Measurements from ENCODE around the gene ITGB8.

Gene ITGB8

DNA sequence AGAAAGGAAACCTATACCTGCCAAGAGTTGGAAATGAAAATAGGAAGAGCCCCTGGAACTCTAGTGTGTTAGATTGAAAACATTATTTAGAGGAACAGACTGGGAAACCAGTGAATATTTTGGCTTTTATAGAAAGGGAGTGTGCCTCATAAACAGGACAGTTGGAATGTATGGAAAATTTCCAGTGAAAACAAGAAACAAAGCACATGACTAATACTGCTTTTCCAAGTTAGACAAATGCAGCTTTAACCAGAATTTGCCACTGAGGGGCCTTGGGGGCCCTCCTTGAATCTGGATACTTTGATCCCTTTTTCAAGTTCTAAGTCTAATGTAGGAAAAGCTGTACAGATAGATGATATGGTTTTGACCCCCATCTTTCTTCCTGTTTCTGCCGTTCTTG is 21.2 kb downstream of the ITGB8 start:
- DNase-seq (ENCODE audit: low read depth in 1 of 2, low spot score in 1 of 2) = no peak
- TF ChIP-seq GABPA (IDR thresholded peaks at IDR 0.05; ENCODE audit: low read depth) (no peak), POLR2AphosphoS5 (IDR thresholded peaks at IDR 0.05; ENCODE audit: low read depth) (no peak), SPI1 (IDR thresholded peaks at IDR 0.05; ENCODE audit: borderline replicate concordance, low read depth) (no peak)
- TF ChIP-seq, protein P1, sequence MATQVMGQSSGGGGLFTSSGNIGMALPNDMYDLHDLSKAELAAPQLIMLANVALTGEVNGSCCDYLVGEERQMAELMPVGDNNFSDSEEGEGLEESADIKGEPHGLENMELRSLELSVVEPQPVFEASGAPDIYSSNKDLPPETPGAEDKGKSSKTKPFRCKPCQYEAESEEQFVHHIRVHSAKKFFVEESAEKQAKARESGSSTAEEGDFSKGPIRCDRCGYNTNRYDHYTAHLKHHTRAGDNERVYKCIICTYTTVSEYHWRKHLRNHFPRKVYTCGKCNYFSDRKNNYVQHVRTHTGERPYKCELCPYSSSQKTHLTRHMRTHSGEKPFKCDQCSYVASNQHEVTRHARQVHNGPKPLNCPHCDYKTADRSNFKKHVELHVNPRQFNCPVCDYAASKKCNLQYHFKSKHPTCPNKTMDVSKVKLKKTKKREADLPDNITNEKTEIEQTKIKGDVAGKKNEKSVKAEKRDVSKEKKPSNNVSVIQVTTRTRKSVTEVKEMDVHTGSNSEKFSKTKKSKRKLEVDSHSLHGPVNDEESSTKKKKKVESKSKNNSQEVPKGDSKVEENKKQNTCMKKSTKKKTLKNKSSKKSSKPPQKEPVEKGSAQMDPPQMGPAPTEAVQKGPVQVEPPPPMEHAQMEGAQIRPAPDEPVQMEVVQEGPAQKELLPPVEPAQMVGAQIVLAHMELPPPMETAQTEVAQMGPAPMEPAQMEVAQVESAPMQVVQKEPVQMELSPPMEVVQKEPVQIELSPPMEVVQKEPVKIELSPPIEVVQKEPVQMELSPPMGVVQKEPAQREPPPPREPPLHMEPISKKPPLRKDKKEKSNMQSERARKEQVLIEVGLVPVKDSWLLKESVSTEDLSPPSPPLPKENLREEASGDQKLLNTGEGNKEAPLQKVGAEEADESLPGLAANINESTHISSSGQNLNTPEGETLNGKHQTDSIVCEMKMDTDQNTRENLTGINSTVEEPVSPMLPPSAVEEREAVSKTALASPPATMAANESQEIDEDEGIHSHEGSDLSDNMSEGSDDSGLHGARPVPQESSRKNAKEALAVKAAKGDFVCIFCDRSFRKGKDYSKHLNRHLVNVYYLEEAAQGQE (IDR thresholded peaks at IDR 0.05; ENCODE audit: insufficient replicate concordance, low read depth) = no peak
- TF ChIP-seq, protein P2, sequence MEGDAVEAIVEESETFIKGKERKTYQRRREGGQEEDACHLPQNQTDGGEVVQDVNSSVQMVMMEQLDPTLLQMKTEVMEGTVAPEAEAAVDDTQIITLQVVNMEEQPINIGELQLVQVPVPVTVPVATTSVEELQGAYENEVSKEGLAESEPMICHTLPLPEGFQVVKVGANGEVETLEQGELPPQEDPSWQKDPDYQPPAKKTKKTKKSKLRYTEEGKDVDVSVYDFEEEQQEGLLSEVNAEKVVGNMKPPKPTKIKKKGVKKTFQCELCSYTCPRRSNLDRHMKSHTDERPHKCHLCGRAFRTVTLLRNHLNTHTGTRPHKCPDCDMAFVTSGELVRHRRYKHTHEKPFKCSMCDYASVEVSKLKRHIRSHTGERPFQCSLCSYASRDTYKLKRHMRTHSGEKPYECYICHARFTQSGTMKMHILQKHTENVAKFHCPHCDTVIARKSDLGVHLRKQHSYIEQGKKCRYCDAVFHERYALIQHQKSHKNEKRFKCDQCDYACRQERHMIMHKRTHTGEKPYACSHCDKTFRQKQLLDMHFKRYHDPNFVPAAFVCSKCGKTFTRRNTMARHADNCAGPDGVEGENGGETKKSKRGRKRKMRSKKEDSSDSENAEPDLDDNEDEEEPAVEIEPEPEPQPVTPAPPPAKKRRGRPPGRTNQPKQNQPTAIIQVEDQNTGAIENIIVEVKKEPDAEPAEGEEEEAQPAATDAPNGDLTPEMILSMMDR (IDR thresholded peaks at IDR 0.05; ENCODE audit: insufficient read depth, low read length) = no peak
- no peak overlapping the region for H3K27ac ChIP-seq (replicated peaks)
- no peak overlapping the region for H3K4me3 ChIP-seq (replicated peaks; ENCODE audit: insufficient read depth, low read length)
- no peaks in the 10 kb centered on the region for H3K27me3 ChIP-seq (ENCODE audit: insufficient read depth, poor library complexity, severe bottlenecking)

DNA sequence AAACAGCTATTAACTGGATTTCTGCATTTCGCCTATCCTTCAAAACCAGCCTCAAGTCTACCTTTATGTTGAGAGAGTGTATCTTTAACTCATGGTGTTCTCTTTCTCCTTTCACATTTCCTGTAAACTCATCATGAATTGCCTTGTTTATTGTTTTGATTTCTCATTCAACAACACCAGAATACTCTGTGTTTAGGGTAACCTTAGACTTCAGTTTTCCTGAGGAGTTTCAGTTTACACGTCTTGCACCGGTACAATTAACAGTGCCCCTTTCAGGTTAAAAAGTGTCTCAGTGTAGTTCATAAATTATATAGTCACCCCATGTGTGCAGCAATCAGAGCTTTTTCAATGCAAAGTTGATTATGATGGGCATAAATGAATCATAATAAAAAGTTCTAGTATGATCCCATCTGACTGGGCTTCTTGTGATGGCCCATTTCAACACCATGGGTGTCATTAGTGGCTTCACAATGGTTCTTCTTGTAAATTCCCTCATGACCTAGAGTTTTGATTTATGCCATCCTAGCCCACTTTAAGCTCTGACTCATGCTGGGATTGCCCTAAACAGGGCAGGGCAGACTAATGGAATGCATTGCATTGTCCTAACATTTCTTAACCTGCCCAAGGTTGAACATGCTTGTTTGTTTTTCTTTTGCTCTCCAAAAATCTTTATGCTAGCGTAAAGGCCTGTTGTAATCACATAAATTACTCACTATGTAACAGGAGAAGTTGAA is 22.0 kb downstream of the ITGB8 start:
- TF ChIP-seq, protein P1 (IDR thresholded peaks at IDR 0.05; ENCODE audit: insufficient replicate concordance, low read depth) = no peak
- TF ChIP-seq, protein P2 (IDR thresholded peaks at IDR 0.05; ENCODE audit: insufficient read depth, low read length) = no peak
- TF ChIP-seq GABPA (IDR thresholded peaks at IDR 0.05; ENCODE audit: low read depth) (no peak), POLR2AphosphoS5 (IDR thresholded peaks at IDR 0.05; ENCODE audit: low read depth) (no peak)
- no peak for DNase-seq (ENCODE audit: low read depth in 1 of 2, low spot score in 1 of 2)
- no peak overlapping the region for H3K4me3 ChIP-seq (replicated peaks; ENCODE audit: insufficient read depth, low read length)
- H3K27ac ChIP-seq (replicated peaks) = no peak overlapping the region
- H3K27me3 ChIP-seq (ENCODE audit: insufficient read depth, poor library complexity, severe bottlenecking) = peaks cover 3% of the 10 kb centered on the region

DNA sequence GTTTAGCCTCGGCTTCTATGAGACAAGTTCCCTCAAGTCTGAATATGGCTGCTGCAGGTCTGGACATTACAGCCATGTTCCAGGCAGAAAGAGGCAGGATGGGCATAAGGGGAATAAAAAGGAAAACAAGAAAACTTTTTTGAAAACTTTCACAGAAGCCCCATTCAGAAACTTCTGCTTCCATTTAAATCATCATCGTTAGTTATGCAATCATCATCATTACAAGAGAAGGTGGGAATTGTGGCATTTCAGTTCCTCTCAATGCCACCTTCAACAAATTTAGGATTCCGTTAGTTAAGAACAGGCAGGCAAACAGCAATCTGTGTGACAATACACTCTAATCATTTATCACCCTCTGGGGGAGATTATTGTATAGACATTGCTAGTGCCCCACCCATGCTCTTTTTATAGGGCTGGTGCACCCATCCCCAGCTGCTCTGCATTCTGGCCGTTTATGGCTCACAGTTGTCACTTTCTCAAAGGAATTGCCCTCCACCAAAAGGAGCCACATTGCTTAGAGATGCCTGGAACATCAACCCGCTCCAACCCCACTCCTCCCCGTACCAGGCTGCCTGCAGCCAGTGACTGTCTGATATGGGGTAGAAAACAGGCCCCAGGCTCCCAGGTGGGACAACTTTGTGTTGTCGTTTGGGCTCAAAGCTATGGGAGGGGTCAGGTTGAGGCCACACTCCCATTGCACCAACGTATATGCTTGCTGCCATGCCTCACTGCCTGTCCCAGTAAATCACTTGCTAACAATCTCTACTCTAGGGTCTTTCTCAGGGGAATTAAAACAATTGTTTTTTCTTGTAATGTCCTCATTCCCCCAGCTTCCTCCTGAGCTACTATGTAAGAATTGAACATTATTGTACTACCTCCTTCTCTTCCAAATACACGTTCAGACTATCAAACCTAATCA is 24.2 kb downstream of the ITGB8 start:
- peaks cover 3% of the 10 kb centered on the region for H3K27me3 ChIP-seq (ENCODE audit: insufficient read depth, poor library complexity, severe bottlenecking)
- H3K4me3 ChIP-seq (replicated peaks; ENCODE audit: insufficient read depth, low read length) = no peak overlapping the region
- no peak for TF ChIP-seq SPI1 (IDR thresholded peaks at IDR 0.05; ENCODE audit: borderline replicate concordance, low read depth)
- TF ChIP-seq, protein P1 (IDR thresholded peaks at IDR 0.05; ENCODE audit: insufficient replicate concordance, low read depth) = no peak
- no peak for TF ChIP-seq POLR2AphosphoS5 (IDR thresholded peaks at IDR 0.05; ENCODE audit: low read depth)
- TF ChIP-seq, protein P2 (IDR thresholded peaks at IDR 0.05; ENCODE audit: insufficient read depth, low read length) = no peak
- TF ChIP-seq GABPA (IDR thresholded peaks at IDR 0.05; ENCODE audit: low read depth) = no peak
- H3K27ac ChIP-seq (replicated peaks) = no peak overlapping the region
- DNase-seq (ENCODE audit: low read depth in 1 of 2, low spot score in 1 of 2) = no peak
